Fibroblast of lung (primary cell): ENCODE measurements around the gene HK3.

Experiments used
- CTCF ChIP-seq, 2 donors: IDR thresholded peaks in 1 of 2; conservative IDR thresholded peaks in 1 of 2; 1 replicate in 1 of 2; 2 replicates in 1 of 2; pipeline ENCODE4 v1.5.1; 2011 to 2012; ENCODE audit warnings: low read length in 2 of 2, control low read depth in 1 of 2, inconsistent platforms in 1 of 2, low read depth in 1 of 2, mild to moderate bottlenecking in 1 of 2
- EZH2 ChIP-seq: IDR thresholded peaks from 2 replicates; pipeline ENCODE4 v1.5.1; 2012; ENCODE audit warnings: low read length, control low read depth, mild to moderate bottlenecking; ENCODE audit errors: missing control alignments

DNA sequence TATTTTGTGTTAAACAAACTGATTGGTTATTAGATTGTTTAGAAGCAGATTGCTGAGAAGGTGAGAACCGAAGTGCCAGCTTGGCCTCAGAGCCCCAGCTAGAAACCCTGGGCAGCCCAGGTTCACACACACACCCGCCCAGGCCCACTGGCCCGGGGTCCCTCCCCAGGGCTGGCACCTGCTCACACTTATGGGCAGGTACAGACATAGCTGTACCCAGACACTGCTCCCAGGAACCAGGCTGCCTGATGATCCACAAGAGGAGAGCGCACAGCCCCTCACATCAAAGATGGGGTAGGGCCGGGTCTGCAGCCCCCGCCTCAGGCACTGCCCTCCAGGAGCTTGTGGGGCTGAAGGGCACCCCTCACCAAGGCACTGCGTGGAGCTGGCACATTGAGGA lies 33.2 kb downstream of the HK3 start:
- TF ChIP-seq CTCF (conservative IDR thresholded peaks at IDR 0.05 in 1 of 2, IDR thresholded peaks at IDR 0.05 in 1 of 2; ENCODE audit: low read depth in 1 of 2, low read length in 2 of 2) (no peak), EZH2 (no peak)
